Stimulated activated CD8-positive, alpha-beta memory T cell treated with anti-CD3 and anti-CD28 coated beads, Interleukin-12 subunit alpha, Interleukin-12 subunit beta, amount 100 ng/mL, for 1 hour (primary cell): ENCODE measurements around the gene SENP7.
"Not testable (repeated sequence)": the region's sequence is repeated elsewhere in the genome, so short reads cannot be mapped to it uniquely, and the experiment has no call there.

Source experiments
- DNase-seq: peaks from one replicate; pipeline ENCODE4 v3.0.0-alpha.2; 2020; ENCODE audit warnings: low read depth

The SENP7 gene

DNA sequence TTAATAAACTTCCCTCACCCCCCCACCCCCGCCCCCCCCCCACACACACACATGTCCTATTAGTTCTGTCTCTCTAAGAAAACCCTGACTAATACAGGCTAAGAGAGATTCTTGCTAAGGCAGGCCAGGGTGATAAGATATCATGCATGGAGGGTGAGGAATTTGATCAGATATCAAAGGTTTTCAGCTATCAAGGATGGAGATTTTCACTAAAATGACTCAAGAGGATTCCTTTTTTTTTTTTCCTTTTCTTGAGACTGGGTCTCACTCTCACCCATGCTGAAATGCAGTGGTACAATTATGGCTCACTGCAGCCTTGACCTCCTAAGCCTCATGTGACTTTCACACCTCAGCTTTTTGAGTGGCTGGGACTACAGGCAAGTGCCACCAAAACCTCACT is 14.9 kb upstream of the SENP7 start:
- DNase-seq: no peak

DNA sequence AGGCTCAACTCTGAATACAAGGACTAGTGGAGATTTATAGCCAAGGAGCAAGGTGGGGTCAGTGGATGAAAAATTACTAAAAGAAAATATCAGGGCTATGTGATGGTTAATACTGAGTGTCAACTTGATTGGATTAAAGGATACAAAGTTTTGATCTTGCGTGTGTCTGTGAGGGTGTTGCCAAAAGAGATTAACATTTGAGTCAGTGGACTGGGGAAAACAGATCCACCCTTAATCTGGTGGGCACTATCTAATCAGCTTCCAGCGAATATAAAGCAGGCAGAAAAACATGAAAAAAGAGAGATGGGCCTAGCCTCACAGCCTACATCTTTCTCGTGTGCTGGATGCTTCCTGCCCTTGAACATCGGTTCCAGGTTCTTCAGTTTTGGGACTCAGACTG is 14.4 kb upstream of the SENP7 start:
- no peak for DNase-seq

DNA sequence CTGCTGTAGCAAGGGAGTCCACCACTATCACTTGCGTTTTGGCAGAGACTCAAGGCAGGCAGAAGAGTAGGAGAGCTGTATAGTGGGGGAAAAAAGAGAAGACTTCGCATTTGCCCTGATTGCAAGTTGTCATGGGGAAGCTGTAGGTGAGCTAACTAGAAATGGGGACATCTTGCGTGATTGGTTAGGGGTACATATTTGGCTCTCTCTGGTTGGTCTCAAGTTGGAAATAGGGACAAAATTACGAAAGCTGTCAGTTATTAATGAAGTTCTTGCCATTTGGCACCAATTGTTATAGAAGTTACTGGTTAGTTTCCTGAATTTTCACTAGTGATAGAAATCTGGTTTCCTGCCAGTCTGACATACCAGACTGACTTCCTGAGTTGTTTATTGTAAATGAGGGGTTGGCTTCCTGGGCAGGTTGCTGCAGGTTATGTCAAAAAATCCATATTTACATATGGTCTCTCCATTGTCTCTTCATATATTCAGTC is 8.2 kb upstream of the SENP7 start:
- no peak for DNase-seq

DNA sequence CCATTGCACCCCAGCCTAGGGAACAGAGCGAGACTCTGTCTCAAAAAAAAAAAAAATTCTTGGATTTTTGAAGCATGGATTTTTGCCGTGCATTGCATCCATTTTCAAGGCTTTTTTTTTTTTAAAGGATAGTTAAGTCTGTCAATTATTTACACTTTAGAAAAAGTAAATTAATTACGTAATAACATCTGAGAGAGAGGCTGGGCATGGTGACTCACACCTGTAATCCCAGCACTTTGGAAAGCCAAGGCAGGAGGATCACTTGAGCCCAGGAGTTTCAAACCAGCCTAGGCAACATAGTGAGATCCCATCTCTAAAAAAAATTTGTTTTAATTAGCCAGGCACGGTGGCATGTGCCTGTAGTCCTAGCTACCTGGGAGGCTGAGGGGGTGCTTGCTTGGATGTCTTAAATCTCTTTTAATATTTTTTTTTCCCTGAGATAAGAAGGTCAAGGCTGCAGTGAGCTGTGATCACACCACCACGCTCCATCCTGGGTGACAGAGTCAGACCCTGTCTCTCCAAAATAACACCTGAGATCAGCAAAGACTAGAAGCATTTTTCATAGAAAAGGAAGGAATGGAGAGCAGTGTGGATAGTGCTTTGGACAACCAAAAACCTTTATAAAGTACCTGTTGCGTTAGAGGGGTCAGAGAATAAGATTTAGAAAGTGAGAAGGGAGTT is 6.8 kb upstream of the SENP7 start:
- DNase-seq: no peak

DNA sequence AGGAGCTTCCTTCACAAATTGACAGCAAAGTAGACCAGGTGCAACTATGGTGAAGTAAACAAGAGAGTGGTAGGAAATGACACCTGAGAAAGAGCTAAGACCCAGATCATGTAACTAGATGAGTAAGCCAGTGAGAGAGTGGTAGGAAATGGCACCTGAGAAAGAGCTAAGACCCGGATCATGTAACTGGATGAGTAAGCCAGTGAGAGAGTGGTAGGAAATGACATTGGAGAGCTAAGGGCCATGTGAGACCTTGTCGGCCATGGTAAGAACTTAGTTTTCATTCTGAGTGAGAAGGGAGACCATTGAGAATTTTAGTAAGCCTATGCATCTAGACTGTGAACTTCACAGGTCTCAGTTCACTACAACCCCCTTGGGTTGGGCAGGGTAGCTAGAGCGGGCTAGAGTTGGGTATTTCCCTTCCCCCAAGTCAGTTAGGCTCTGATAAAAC is 5.4 kb upstream of the SENP7 start:
- no peak for DNase-seq

DNA sequence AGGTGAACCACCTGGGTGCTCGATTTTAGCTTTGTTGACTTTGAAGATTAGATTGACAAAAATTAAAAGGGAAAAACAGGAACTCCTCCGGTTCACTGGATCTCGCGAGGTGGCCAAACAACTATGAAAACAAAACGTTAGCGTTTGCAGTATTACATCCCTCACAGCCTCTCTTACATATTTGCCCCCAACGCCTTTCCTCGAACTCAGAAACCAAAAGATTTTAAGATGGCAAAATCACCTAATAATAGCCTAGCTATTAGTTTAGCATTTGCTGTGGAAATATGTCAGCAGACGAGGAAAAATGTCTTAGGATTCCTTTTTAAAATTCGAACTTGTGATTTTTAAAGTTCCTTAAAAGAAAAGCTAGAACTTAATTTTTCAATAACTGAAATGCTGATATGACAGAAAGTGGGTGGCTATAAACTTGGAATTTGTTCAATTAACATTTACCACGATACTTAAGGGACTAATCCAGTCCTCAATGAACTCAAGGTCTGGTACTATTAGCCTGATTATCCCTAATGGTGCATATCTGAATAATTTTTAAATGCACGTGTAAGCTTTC is 491 bp upstream of the SENP7 start:
- no peak for DNase-seq

DNA sequence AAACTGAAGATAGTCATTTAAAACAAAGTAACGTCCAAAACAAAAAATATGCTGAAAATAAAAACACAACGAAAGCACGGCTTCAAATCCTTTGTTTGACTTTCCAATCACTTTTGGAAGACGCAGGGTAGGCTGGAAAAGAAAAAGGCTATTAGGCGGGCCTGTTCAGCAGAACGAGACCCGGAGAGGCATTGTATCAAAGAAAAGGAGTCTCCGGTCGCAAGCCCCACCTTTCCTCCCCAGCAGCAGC is 691 bp downstream of the SENP7 start:
- no peak for DNase-seq

DNA sequence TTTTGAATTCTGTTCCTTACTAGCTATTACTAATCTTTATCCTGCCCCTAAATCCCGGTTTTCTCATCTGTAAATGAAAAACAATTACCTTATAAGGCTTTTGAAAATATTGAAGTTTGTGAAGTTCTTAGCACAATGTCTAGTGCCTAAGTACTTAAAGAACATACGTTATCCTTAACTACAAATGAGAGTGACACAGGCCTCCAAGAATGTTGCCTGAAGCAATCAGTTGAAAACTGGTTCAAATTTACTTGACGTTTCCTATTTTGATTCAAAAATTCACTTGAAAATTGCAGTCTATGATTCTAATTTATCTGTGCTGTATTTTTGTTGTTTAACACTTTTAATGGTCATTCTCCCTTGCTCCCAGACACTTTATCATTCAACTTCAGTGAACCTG is 3.2 kb downstream of the SENP7 start:
- no peak for DNase-seq

DNA sequence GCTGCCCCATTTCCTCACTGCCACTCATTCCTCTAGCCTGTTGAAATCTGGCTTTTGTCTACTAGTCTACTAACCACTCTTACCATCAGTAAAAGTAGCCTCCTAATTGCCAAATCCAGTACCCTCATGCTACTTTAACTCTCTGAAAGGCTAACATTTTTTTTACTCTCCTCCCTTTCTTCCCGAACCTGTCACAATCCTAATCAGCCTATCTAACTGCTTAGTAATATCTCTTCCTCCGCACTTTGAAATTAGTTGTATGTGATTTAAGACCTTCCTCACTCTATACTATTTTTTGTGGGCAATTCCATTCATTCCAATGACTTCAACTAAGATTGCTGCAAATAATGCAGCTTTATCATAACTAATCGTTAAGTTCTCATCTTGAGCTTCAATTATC is 3.7 kb downstream of the SENP7 start:
- no peak for DNase-seq

DNA sequence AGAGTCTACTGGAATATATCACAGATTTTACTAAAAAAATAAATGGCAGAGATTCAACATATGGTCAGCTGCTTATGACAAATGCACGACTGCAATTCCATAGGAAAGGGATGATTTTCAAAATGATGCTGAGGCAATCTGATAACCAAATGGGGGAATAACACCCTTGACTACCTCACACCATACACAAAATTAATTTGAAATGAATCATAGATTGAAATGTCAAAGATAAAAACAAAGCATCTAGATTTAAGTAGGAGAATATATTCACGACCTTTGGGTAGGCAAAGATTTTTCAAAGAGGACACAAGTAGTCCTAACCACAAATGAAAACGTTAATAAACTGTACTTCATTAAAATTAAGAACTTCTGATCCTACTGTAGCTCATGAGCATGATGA is 11.2 kb downstream of the SENP7 start:
- DNase-seq: no peak

DNA sequence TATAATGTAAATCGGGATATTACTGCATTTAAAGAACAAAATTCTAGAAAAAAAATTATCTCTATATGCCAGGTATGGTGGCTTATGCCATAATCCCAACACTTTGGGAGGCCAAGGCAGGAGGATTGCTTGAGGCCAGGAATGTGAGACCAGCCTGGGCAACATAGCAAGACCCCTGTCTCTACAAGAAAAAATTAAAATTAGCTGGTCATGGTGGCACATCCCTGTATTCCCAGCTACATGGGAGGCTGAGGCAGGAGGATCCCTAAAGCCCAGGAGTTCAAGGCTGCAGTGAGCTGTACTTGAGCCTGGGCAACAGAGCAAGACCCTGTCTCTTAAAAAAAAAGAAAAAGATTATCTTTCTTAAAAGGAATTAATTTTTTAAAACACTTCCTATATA is 12.8 kb downstream of the SENP7 start:
- DNase-seq: no peak

DNA sequence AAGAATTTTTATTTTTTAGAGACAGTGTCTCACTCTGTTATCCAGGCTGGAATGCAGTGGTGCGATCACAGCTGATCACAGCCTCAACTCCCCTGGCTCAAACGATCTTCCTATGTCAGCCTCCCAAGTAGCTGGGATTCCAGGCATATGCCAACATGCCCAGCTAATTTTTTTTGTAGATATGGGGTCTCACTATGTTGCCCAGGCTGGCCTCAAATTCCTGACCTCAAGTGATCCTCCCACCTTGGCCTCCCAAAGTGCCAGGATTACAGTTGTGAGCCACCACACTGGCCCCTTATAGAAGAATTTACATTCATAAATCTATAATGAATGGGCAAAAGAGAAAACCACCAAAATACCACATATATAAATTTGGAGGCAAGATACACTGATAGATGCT is 15.2 kb downstream of the SENP7 start:
- DNase-seq: no peak

DNA sequence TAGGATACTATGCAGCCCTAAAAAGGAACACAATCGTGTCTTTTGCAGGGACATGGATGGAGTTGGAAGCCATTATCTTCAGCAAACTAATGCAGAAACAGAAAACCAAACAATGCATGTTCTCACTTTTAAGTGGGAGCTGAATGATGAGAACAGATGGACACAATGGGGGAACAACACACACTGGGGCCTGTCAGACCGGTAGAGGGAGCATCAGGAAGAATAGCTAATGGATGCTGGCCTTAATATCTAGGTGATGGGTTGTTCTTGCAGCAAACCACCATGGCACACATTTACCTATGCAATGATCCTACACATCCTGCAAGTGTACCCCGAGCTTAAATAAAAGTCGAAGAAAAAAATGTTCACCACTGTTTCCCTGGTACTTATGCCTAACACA is 17.5 kb downstream of the SENP7 start:
- DNase-seq: no peak

DNA sequence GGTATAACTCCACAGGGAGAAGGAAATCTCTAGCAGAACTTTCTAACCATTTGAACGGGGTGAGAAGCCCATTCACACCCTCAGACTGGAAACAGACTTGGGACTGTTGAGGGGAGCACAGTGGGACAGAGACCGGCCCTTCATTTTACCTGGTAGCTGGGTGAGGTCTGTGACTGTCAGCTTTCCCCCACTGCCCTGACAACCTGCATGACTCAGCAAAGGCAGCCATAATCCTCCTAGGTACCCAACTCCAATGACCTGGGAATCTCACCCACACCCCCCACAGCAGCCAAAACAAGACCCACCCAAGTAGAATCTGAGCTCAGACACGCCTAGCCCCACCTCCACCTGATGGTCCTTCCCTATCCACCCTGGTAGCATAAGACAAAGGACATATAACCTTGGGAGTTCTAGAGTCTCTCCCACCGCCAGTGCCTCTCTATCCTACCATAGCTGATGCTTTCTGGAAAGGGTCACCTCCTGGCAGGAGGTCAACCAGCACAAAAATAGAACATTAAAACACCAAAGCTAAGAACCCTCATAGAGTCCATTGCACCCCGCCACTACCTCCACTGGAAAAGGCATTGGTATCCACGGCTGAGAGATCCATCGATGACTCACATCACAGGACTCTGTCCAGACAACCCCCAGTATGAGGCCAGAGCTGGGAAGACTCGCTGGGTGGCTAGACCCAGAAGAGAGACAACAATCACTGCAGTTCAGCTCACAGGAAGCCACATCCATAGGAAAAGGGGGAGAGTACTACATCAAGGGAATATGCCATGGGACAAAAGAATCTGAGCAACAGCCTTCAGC is 28.0 kb downstream of the SENP7 start:
- no peak for DNase-seq

DNA sequence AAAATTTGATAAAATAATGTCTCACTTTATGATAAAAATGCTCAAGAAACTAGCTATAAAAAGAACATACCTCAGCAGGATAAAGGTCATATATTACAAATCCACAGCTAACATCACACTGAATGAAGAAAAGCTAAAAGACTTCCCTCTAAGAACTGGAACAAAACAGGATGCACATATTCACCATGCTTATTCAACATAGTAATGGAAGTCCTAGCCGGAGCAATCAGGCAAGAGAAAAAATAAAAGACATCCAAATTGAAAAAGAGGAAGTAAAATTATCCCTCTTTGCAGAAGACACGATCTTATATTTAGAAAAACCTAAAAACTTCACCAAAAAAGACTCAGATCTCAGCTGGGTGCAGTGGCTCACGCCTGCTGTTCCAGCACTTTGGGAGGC is 34.0 kb downstream of the SENP7 start:
- DNase-seq: no peak

DNA sequence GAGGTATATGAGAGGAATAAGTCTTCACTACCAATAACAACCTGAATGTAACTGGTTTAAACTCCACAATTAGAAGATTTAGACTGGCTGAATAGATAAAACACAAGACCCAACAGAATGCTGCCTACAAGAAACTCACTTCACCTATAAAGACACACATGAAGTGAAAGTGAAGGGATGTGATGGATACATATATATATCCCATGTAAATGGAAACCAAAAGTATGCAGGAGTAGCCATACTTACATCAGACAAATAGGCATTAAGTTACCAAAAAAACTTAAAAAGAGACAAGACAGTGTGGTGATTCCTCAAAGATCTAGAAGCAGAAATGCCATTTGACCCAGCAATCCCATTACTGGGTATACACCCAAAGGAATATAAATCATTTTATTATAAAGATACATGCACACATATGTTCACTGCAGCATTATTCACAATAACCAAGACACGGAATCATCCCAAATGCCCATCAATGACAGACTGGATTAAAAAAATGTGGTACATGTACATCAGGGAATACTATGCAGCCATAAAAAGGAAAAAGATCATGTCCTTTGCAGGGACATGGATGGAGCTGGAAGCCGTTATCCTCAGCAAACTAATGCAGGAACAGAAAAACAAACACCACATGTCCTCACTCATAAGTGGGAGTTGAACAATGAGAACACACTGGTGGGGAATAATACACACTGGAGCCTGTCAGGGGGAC is 38.0 kb downstream of the SENP7 start:
- not testable (repeated sequence) for DNase-seq

DNA sequence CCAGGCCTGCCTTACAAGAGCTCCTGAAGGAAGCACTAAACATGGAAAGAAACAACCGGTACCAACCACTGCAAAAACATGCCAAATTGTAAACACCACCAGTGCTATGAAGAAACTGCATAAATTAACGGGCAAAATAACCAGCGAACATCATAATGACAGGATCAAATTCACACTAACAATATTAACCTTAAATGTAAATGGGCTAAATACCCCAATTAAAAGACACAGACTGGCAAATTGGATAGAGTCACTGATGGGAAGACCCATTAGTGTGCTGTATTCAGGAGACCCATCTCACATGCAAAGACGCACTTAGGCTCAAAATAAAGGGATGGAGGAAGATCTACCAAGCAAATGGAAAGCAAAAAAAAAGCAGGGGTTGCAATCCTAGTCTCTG is 44.3 kb downstream of the SENP7 start:
- DNase-seq: not testable (repeated sequence)

DNA sequence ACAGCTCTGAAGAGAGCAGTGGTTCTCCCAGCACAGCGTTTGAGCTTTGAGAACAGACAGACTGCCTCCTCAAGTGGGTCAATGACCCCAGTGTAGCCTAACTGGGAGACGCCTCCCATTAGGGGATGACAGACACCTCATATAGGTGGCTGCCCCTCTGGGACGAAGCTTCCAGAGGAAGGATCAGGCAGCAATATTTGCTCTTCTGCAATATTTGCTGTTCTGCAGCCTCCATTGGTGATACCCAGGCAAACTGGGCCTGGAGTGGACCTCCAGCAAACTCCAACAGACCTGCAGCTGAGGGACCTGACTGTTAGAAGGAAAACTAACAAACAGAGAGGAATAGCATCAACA is 45.7 kb downstream of the SENP7 start:
- not testable (repeated sequence) for DNase-seq

DNA sequence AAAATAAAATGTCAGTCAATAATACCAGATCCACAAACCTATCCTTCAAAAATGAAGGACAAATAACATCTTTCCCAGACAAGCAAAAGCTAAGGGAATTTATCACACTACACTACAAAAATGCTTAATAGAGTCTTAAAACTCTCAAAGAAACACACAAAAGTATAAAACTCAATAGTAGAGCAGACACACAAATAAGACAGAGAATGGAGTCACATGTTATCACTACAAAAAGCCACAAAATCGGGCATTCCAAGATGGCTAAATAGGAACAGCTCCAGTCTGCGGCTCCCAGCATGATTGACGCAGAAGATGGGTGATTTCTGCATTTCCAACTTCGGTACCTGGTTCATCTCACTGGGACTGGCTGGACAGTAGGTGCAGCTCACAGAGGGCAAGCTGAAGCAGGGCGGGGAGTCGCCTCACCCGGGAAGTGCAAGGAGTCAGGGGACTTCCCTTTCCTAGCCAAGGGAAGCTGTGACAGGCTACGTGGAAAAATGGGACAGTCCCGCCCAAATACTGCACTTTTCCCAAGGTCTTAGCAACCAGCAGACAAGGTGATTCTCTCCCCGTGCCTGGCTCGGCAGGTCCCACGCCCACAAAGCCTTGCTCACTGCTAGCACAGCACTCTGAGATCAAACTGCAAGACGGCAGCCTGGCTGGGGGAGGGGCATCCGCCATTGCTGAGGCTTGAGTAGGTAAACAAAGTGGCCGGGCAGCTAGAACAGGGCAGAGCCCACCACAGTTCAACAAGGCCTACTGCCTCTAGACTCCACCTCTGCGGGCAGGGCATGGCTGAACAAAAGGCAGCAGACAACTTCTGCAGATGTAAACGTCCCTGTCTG is 46.3 kb downstream of the SENP7 start:
- no peak for DNase-seq

DNA sequence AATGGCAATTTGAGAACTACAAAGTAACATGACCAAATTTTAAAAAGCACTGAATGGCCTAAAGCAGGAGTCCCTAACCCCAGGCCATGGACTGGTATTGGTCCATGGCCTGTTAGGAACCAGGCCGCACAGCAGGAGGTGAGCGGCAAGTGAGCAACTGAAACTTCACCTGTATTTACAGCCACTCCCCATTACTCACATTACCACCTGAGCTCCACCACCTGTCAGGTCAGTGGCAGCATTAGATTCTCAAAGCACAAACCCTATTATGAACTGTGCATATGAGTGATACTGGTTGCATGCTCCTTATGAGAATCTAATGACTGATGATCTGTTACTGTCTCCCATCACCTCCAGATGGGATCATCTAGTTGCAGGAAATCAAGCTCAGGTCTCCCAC is 48.8 kb downstream of the SENP7 start:
- no peak for DNase-seq

DNA sequence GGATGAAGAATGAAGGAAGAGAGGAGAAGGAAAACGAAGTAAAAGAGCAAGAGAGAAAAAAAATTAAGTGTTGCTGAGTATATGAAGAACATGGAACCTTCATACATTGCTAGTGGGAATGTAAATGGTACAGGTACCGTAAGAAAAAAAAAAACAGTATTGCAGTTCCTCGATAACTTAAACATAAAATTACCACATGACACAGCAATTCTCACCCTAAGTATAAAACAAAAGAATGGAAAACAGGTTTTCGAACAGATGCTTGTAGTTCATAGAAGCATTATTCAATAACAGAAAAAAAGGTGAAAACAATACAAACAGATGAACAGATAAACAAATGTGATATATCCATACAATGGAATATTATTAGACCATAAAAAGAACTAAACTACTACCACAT is 51.6 kb downstream of the SENP7 start:
- no peak for DNase-seq

DNA sequence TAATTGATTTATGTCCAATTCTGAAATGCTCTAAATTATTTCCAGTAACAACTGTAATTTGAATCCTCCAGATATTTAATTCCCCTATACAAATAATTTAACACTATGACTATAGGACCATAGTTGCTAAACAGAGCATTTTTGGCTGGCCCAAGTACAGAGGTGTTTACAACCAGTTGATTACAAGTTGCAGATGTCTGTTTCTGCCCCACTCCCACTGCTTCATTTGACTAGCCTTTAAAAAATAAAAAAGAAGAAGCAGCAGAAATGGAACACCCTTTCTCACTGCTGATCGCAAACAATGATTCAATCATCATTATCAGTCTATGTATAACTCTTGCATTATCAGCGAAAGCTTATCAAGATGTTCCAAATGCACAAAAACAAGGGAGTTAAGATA is 54.6 kb downstream of the SENP7 start:
- no peak for DNase-seq
